ENCODE data around the gene FOXC1. TPM values are rescaled to one million over a fixed set of nuclear protein-coding genes. Genes with fewer than 3 reads are reported as not detected.

Gene FOXC1
- total RNA-seq, 1 experiment from 2014 or later = 6.7 TPM

DNA sequence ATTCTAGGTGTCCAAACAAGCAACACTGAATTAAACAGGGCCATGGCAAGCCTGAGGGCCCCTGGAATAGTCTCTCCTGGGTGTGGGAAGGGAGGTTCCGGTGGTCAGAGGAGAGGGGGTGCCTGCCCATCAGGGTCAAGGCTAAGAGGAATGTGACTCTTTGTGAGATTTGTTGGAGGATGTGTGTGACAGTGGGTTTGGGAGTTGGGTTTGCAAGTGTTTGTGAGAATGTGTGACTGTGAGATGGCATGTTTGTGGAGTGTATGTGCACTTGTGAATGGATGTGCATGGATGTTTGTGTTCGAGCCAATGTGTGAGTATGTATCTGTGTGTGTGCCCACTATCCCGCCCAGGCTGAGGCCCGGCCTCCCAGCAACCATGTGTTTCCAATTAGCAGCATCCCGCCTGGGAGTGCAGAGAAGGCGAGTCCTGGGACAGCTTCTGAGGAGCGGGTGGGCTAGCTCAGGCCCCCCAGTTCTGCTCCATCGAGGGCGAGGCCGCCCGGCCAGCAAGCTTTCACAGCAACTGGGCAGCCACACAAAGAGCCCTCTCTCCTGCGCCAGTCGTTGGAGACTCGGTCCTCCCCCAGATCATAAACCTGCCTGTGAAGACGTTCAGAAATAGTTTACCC is 12.6 kb downstream of the FOXC1 start:
- H3K9me3 ChIP-seq (ENCODE audit: control insufficient read depth, insufficient read depth, low read depth, low read length) = no peaks in the 10 kb centered on the region
- peak; percentile 33; the same call in 1 of the 2 replicates for ATAC-seq
- CTCF ChIA-PET = no interaction called here
- in situ Hi-C loops (cut with HindIII; ENCODE audit: low pct_unique_long_range_greater_than_20kb, low sequenced_read_pairs) (no loop called here), intact Hi-C loops (cut with micrococcal nuclease; ENCODE audit: unreplicated experiment) (no loop called here)
- no TSS peak for BruUV-seq (replicated peaks)
- no peaks in the 10 kb centered on the region for H3K27me3 ChIP-seq (ENCODE audit: control insufficient read depth, insufficient read depth, low read length)
- no peak for DNase-seq (ENCODE audit: low read depth, low spot score)
- H3K4me1 ChIP-seq (ENCODE audit: control insufficient read depth, insufficient read depth, low read length) = no peaks in the 10 kb centered on the region
- H3K27ac ChIP-seq (ENCODE audit: low read length) = no peak overlapping the region
- H3K36me3 ChIP-seq (ENCODE audit: control insufficient read depth, insufficient read depth, low read length) = no peaks in the 10 kb centered on the region
- POLR2A ChIA-PET = interaction anchor here (0.6 kb wide), 1 partner anchor 466 kb away, joined by 4 read pairs; no protein-coding TSS in a partner anchor
- no peak overlapping the region for H3K4me3 ChIP-seq (ENCODE audit: low read depth in 2 of 2, low read length in 2 of 2)
- TF ChIP-seq, protein P1, sequence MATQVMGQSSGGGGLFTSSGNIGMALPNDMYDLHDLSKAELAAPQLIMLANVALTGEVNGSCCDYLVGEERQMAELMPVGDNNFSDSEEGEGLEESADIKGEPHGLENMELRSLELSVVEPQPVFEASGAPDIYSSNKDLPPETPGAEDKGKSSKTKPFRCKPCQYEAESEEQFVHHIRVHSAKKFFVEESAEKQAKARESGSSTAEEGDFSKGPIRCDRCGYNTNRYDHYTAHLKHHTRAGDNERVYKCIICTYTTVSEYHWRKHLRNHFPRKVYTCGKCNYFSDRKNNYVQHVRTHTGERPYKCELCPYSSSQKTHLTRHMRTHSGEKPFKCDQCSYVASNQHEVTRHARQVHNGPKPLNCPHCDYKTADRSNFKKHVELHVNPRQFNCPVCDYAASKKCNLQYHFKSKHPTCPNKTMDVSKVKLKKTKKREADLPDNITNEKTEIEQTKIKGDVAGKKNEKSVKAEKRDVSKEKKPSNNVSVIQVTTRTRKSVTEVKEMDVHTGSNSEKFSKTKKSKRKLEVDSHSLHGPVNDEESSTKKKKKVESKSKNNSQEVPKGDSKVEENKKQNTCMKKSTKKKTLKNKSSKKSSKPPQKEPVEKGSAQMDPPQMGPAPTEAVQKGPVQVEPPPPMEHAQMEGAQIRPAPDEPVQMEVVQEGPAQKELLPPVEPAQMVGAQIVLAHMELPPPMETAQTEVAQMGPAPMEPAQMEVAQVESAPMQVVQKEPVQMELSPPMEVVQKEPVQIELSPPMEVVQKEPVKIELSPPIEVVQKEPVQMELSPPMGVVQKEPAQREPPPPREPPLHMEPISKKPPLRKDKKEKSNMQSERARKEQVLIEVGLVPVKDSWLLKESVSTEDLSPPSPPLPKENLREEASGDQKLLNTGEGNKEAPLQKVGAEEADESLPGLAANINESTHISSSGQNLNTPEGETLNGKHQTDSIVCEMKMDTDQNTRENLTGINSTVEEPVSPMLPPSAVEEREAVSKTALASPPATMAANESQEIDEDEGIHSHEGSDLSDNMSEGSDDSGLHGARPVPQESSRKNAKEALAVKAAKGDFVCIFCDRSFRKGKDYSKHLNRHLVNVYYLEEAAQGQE (IDR thresholded peaks at IDR 0.05; ENCODE audit: insufficient read depth in 1 of 2, low read depth in 2 of 2, low read length in 1 of 2) = no peak
- TF ChIP-seq TCF7L2 (IDR thresholded peaks at IDR 0.05; ENCODE audit: low read depth, low read length) = no peak
- TF ChIP-seq, protein P2, sequence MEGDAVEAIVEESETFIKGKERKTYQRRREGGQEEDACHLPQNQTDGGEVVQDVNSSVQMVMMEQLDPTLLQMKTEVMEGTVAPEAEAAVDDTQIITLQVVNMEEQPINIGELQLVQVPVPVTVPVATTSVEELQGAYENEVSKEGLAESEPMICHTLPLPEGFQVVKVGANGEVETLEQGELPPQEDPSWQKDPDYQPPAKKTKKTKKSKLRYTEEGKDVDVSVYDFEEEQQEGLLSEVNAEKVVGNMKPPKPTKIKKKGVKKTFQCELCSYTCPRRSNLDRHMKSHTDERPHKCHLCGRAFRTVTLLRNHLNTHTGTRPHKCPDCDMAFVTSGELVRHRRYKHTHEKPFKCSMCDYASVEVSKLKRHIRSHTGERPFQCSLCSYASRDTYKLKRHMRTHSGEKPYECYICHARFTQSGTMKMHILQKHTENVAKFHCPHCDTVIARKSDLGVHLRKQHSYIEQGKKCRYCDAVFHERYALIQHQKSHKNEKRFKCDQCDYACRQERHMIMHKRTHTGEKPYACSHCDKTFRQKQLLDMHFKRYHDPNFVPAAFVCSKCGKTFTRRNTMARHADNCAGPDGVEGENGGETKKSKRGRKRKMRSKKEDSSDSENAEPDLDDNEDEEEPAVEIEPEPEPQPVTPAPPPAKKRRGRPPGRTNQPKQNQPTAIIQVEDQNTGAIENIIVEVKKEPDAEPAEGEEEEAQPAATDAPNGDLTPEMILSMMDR (IDR thresholded peaks at IDR 0.05) = no peak
- TF ChIP-seq POLR2AphosphoS5 (IDR thresholded peaks at IDR 0.05; ENCODE audit: low read depth, low read length) = no peak
- TF ChIP-seq SIN3A (IDR thresholded peaks at IDR 0.05; ENCODE audit: borderline replicate concordance, insufficient read depth, low read depth, low read length) = no peak

DNA sequence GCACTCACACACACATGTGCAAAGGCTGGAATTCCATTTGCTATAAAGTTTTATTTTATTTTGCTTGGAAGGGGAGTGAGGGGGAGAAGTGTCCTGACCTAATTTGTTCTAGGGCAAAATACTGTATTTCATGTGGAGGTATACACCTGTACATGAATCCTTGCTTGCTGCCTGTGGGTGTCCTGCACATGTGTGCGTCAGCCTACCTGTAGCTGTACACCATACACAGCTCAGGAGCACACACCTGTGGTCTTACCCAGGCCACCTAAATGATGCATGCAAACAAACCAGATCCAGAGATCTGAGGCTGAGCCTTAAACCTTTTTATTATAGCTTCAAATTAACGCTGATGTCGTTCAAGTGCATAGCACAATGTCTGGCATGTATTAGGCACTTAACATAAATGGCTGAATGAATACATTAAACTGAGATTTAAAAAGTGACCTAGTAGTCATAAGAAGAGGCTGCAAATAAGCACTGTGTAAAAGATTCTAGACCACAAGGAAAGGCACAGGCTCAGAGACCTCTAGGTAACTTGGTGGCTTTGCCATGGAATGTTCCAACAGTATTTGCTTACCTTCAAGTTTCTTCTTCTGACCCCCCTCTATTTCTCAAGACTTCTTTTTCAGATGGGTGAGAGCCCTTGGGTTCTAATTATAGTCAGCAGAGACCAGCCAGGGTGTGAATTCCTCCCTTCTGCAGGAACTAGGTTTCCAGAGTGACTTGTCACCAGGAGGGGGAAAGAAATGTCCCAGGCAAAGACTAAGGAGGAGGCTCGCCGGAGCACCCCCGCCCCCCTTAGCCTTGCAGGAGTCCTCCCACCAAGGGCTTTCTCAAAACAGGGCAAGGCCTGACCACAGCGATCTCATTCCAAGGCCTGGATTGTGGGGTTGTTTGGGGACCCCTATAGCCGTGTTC is 13.4 kb downstream of the FOXC1 start:
- ChIA-PET CTCF (no interaction called here), POLR2A (no interaction called here)
- in situ Hi-C loops (cut with HindIII; ENCODE audit: low pct_unique_long_range_greater_than_20kb, low sequenced_read_pairs) = no loop called here
- H3K36me3 ChIP-seq (ENCODE audit: control insufficient read depth, insufficient read depth, low read length) = no peaks in the 10 kb centered on the region
- no peaks in the 10 kb centered on the region for H3K4me1 ChIP-seq (ENCODE audit: control insufficient read depth, insufficient read depth, low read length)
- TF ChIP-seq, protein P1 (IDR thresholded peaks at IDR 0.05; ENCODE audit: insufficient read depth in 1 of 2, low read depth in 2 of 2, low read length in 1 of 2) = no peak
- TF ChIP-seq TCF7L2 (IDR thresholded peaks at IDR 0.05; ENCODE audit: low read depth, low read length) = no peak
- TF ChIP-seq, protein P2 (IDR thresholded peaks at IDR 0.05) = no peak
- TF ChIP-seq POLR2AphosphoS5 (IDR thresholded peaks at IDR 0.05; ENCODE audit: low read depth, low read length) = no peak
- TF ChIP-seq SIN3A (IDR thresholded peaks at IDR 0.05; ENCODE audit: borderline replicate concordance, insufficient read depth, low read depth, low read length) = no peak
- intact Hi-C loops (cut with micrococcal nuclease; ENCODE audit: unreplicated experiment) = no loop called here
- no peak for DNase-seq (ENCODE audit: low read depth, low spot score)
- no peak overlapping the region for H3K4me3 ChIP-seq (ENCODE audit: low read depth in 2 of 2, low read length in 2 of 2)
- no peak overlapping the region for H3K27ac ChIP-seq (ENCODE audit: low read length)
- ATAC-seq = no peak
- no peaks in the 10 kb centered on the region for H3K9me3 ChIP-seq (ENCODE audit: control insufficient read depth, insufficient read depth, low read depth, low read length)
- H3K27me3 ChIP-seq (ENCODE audit: control insufficient read depth, insufficient read depth, low read length) = no peaks in the 10 kb centered on the region
- BruUV-seq (replicated peaks) = no TSS peak

All from Panc1 (cell line).